NK-92 (cell line): Measurements from ENCODE around the gene LMX1B.

Experiments used
- DNase-seq: peaks from one replicate; lab custom pipeline; 2025; ENCODE audit not compliant: unreplicated experiment; lab: John Stamatoyannopoulos, UW

LMX1B gene

GRCh38 chr9:126631254-126631653 lies 17.5 kb downstream of the LMX1B start:
- DNase-seq: no peak

- no peak for DNase-seq
These were observed 20.3 kb downstream of the LMX1B start for GRCh38 chr9:126633881-126634558.

- no peak for DNase-seq
These were observed 21.3 kb downstream of the LMX1B start for GRCh38 chr9:126635061-126635460.

- no peak for DNase-seq
These were observed 22.1 kb downstream of the LMX1B start for GRCh38 chr9:126635661-126636439.

- no peak for DNase-seq
These were observed 23.5 kb downstream of the LMX1B start for GRCh38 chr9:126636983-126637798.

GRCh38 chr9:126638571-126639132 lies 24.9 kb downstream of the LMX1B start:
- DNase-seq: no peak

GRCh38 chr9:126639318-126640000 lies 25.7 kb downstream of the LMX1B start:
- no peak for DNase-seq

GRCh38 chr9:126641118-126641851 lies 27.6 kb downstream of the LMX1B start:
- no peak for DNase-seq

GRCh38 chr9:126642010-126642744 lies 28.4 kb downstream of the LMX1B start:
- no peak for DNase-seq

GRCh38 chr9:126642839-126643238 lies 29.1 kb downstream of the LMX1B start:
- DNase-seq: no peak

GRCh38 chr9:126643945-126644527 lies 30.3 kb downstream of the LMX1B start:
- DNase-seq: no peak

- no peak for DNase-seq
These were observed 32.4 kb downstream of the LMX1B start for GRCh38 chr9:126646162-126646561.

GRCh38 chr9:126647585-126648411 lies 34.1 kb downstream of the LMX1B start:
- no peak for DNase-seq

- DNase-seq: no peak
These were observed 35.7 kb downstream of the LMX1B start for GRCh38 chr9:126649477-126649876.

- no peak for DNase-seq
These were observed 36.9 kb downstream of the LMX1B start for GRCh38 chr9:126650404-126651341.

- DNase-seq: no peak
These were observed 38.4 kb downstream of the LMX1B start for GRCh38 chr9:126652140-126652582.

- DNase-seq: no peak
These were observed 40.4 kb downstream of the LMX1B start for GRCh38 chr9:126654124-126654523.
